WTC11 (cell line): ENCODE measurements around the gene STARD7. TPM values are rescaled to one million over a fixed set of nuclear protein-coding genes. Genes with fewer than 3 reads are reported as not detected.

Source experiments
- ATAC-seq: fragments of 200-7000 bp; cut with Tn5 transposase; 2 replicates; pipeline ENCODE4 v1.10.0; 2021; ENCODE audit warnings: mild to moderate bottlenecking, moderate library complexity
- CTCF ChIA-PET: fragments of 300-600 bp; sonication (Branson Sonifier 250); formaldehyde crosslinking; loops from one replicate; lab custom pipeline; 2021; ENCODE audit warnings: antibody characterized with exemption; lab: Charles Lee
- POLR2A ChIA-PET: fragments of 350-600 bp; sonication (Branson Sonifier 250); formaldehyde crosslinking; loops from one replicate; lab custom pipeline; 2021; ENCODE audit warnings: antibody characterized with exemption; lab: Charles Lee
- DNase-seq: peaks from one replicate; pipeline ENCODE4 v3.0.0; 2021; ENCODE audit warnings: low spot score
- H3K27ac Mint-ChIP-seq: 2 replicates; pipeline ENCODE4 v1.8.0; 2021; ENCODE audit warnings: mixed read lengths
- H3K27me3 Mint-ChIP-seq: 2 replicates; pipeline ENCODE4 v1.8.0; 2021; ENCODE audit warnings: low read depth, mild to moderate bottlenecking, moderate library complexity, mixed read lengths
- H3K36me3 Mint-ChIP-seq: 2 replicates; pipeline ENCODE4 v1.8.0; 2021; ENCODE audit warnings: mixed read lengths
- H3K4me1 Mint-ChIP-seq: 2 replicates; pipeline ENCODE4 v1.8.0; 2022; ENCODE audit warnings: mixed read lengths
- H3K4me3 Mint-ChIP-seq: 2 replicates; pipeline ENCODE4 v1.8.0; 2021; ENCODE audit warnings: mild to moderate bottlenecking, moderate library complexity, mixed read lengths
- H3K9me3 Mint-ChIP-seq: 2 replicates; pipeline ENCODE4 v1.8.0; 2021; ENCODE audit warnings: mixed read lengths
- AFF4 ChIP-seq: sonication (generic); formaldehyde crosslinking; IDR thresholded peaks from 2 replicates; pipeline ENCODE4 v1.8.1; 2023; ENCODE audit warnings: mild to moderate bottlenecking, missing genetic modification reagents, borderline replicate concordance
- CREM ChIP-seq: sonication (generic); formaldehyde crosslinking; IDR thresholded peaks from 2 replicates; pipeline ENCODE4 v1.8.1; 2022; ENCODE audit warnings: mild to moderate bottlenecking, missing genetic modification reagents, moderate library complexity
- ESRRA ChIP-seq: sonication (generic); formaldehyde crosslinking; IDR thresholded peaks from 2 replicates; pipeline ENCODE4 v1.8.1; 2022; ENCODE audit warnings: mild to moderate bottlenecking, missing genetic modification reagents, borderline replicate concordance
- ETV6 ChIP-seq: sonication (generic); formaldehyde crosslinking; IDR thresholded peaks from 2 replicates; pipeline ENCODE4 v1.8.1; 2022; ENCODE audit warnings: mild to moderate bottlenecking, missing genetic modification reagents
- JAZF1 ChIP-seq: fragments of 250-450 bp; sonication (Bioruptor Pico); IDR thresholded peaks from 2 replicates; pipeline ENCODE4 v1.9.0; 2021; ENCODE audit warnings: moderate library complexity, mild to moderate bottlenecking, inconsistent platforms
- MAX ChIP-seq: sonication (generic); formaldehyde crosslinking; IDR thresholded peaks from 2 replicates; pipeline ENCODE4 v1.8.0; 2022; ENCODE audit warnings: mild to moderate bottlenecking, missing genetic modification reagents
- MXD4 ChIP-seq: fragments of 250-450 bp; sonication (Bioruptor Pico); IDR thresholded peaks from 2 replicates; pipeline ENCODE4 v1.8.0; 2021; ENCODE audit warnings: mild to moderate bottlenecking, moderate library complexity, borderline replicate concordance
- NFYB ChIP-seq: sonication (generic); formaldehyde crosslinking; conservative IDR thresholded peaks from 2 replicates; pipeline ENCODE4 v1.8.0; 2022; ENCODE audit warnings: low read depth, missing genetic modification reagents
- NR1H2 ChIP-seq: sonication (generic); formaldehyde crosslinking; IDR thresholded peaks from 2 replicates; pipeline ENCODE4 v1.9.0; 2021; ENCODE audit warnings: mild to moderate bottlenecking, moderate library complexity, missing genetic modification reagents
- OVOL2 ChIP-seq: fragments of 250-450 bp; sonication (Bioruptor Pico); IDR thresholded peaks from 2 replicates; pipeline ENCODE4 v1.9.0; 2021; ENCODE audit warnings: mild to moderate bottlenecking, borderline replicate concordance
- SP1 ChIP-seq: sonication (generic); formaldehyde crosslinking; conservative IDR thresholded peaks from 2 replicates; pipeline ENCODE4 v1.8.1; 2022; ENCODE audit warnings: missing genetic modification reagents
- TCF7 ChIP-seq: sonication (generic); formaldehyde crosslinking; IDR thresholded peaks from 2 replicates; pipeline ENCODE4 v1.8.0; 2022; ENCODE audit warnings: mild to moderate bottlenecking, low read depth, missing genetic modification reagents, moderate library complexity
- TP53 ChIP-seq: sonication (generic); formaldehyde crosslinking; IDR thresholded peaks from 2 replicates; pipeline ENCODE4 v1.8.1; 2023; ENCODE audit warnings: mild to moderate bottlenecking, missing genetic modification reagents
- ZBTB21 ChIP-seq: sonication (generic); formaldehyde crosslinking; IDR thresholded peaks from 2 replicates; pipeline ENCODE4 v1.8.1; 2023; ENCODE audit warnings: mild to moderate bottlenecking, missing genetic modification reagents, borderline replicate concordance
- ZNF317 ChIP-seq: sonication (generic); formaldehyde crosslinking; IDR thresholded peaks from 2 replicates; pipeline ENCODE4 v1.8.1; 2023; ENCODE audit warnings: low read depth, mild to moderate bottlenecking, moderate library complexity, missing genetic modification reagents, borderline replicate concordance
- ZNF425 ChIP-seq: fragments of 250-450 bp; sonication (Bioruptor Pico); conservative IDR thresholded peaks from 2 replicates; pipeline ENCODE4 v1.9.0; 2021; ENCODE audit warnings: mild to moderate bottlenecking
- ZNF532 ChIP-seq: fragments of 250-450 bp; sonication (Bioruptor Pico); IDR thresholded peaks from 2 replicates; pipeline ENCODE4 v1.9.0; 2021; ENCODE audit warnings: mild to moderate bottlenecking, borderline replicate concordance
- total RNA-seq: library from RNA; stranded (reverse); gene quantifications from 3 replicates; pipeline ENCODE4 v1.2.3, GENCODE V29; 2021
- TF ChIP-seq, protein P1 (sequence below): sonication (generic); formaldehyde crosslinking; IDR thresholded peaks from 2 replicates; pipeline ENCODE4 v1.8.1; 2022; ENCODE audit warnings: low read depth, missing genetic modification reagents, borderline replicate concordance
- TF ChIP-seq, protein P2 (sequence below): sonication (generic); formaldehyde crosslinking; IDR thresholded peaks from 2 replicates; pipeline ENCODE4 v1.8.1; 2023; ENCODE audit warnings: mild to moderate bottlenecking, missing genetic modification reagents
- TF ChIP-seq, protein P3 (sequence below): sonication (generic); formaldehyde crosslinking; IDR thresholded peaks from 2 replicates; pipeline ENCODE4 v1.8.0; 2023; ENCODE audit warnings: missing genetic modification reagents

The STARD7 gene
- total RNA-seq, 1 experiment from 2014 or later, result 217 TPM

DNA sequence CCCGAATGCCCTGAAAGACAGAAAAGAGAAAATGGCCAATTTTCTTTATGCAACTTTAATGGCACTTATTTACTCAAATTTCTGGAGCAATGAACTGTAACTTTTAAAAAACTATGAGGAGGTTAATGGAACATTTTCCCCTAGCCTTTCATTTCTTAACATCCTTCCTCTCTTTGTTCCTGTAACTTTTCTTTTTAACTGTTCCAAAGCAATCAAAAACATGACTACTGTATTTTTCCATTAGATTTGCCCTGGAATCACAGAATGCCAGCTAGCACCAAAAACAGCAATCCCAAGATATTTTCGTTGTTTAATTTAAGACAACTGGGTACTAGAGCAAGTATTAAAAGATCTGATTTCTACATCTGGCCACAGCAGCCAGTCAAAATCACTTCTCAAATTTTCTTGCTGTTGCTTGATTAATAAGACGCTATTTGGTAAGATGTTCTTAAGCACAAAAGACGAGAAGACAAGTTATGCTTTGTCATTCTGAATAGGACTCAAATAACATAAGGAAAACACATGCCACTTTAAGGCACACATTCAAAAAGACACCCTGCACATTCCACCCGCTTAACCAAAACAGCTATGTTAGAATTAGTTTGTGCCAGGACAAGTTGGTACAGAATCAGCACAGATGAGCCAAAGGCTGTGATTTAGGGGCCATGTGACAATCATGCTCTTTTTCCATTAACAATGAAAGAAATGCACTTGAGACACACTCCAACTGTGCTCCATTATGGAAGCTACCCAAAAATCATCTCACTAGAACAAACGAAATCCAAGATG, 3.6 kb downstream of the STARD7 start:
- Mint-ChIP-seq H3K27ac (peak overlapping the region; percentile 91), H3K36me3 (peaks cover 14% of the 10 kb centered on the region), H3K4me3 (peak overlapping the region; percentile 65), H3K4me1 (peaks cover 68% of the 10 kb centered on the region), H3K9me3 (no peaks in the 10 kb centered on the region), H3K27me3 (no peaks in the 10 kb centered on the region)
- no peak for DNase-seq
- CTCF ChIA-PET, result interaction anchor here (0.6 to 1.5 kb wide), 2 partner anchors 31 to 103 kb away, joined by 3 to 7 read pairs; no protein-coding TSS in a partner anchor
- POLR2A ChIA-PET, result no interaction called here
- TF ChIP-seq MAX (CRISPR knock-in tag) (no peak), NR1H2 (CRISPR knock-in tag) (no peak), ZNF317 (CRISPR knock-in tag) (no peak), TCF7 (CRISPR knock-in tag) (no peak), AFF4 (no peak), MXD4 (CRISPR knock-in tag) (no peak), ZNF532 (CRISPR knock-in tag) (no peak), JAZF1 (CRISPR knock-in tag) (no peak), CREM (CRISPR knock-in tag) (no peak), SP1 (no peak), ZNF425 (no peak), OVOL2 (CRISPR knock-in tag) (no peak), ETV6 (CRISPR knock-in tag) (no peak), ESRRA (CRISPR knock-in tag) (no peak), TP53 (CRISPR knock-in tag) (no peak), ZBTB21 (CRISPR knock-in tag) (no peak), NFYB (CRISPR knock-in tag) (no peak)
- TF ChIP-seq, protein P1, sequence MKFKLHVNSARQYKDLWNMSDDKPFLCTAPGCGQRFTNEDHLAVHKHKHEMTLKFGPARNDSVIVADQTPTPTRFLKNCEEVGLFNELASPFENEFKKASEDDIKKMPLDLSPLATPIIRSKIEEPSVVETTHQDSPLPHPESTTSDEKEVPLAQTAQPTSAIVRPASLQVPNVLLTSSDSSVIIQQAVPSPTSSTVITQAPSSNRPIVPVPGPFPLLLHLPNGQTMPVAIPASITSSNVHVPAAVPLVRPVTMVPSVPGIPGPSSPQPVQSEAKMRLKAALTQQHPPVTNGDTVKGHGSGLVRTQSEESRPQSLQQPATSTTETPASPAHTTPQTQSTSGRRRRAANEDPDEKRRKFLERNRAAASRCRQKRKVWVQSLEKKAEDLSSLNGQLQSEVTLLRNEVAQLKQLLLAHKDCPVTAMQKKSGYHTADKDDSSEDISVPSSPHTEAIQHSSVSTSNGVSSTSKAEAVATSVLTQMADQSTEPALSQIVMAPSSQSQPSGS, result no peak
- TF ChIP-seq, protein P2, sequence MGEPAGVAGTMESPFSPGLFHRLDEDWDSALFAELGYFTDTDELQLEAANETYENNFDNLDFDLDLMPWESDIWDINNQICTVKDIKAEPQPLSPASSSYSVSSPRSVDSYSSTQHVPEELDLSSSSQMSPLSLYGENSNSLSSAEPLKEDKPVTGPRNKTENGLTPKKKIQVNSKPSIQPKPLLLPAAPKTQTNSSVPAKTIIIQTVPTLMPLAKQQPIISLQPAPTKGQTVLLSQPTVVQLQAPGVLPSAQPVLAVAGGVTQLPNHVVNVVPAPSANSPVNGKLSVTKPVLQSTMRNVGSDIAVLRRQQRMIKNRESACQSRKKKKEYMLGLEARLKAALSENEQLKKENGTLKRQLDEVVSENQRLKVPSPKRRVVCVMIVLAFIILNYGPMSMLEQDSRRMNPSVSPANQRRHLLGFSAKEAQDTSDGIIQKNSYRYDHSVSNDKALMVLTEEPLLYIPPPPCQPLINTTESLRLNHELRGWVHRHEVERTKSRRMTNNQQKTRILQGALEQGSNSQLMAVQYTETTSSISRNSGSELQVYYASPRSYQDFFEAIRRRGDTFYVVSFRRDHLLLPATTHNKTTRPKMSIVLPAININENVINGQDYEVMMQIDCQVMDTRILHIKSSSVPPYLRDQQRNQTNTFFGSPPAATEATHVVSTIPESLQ (CRISPR knock-in tag), result no peak
- TF ChIP-seq, protein P3, sequence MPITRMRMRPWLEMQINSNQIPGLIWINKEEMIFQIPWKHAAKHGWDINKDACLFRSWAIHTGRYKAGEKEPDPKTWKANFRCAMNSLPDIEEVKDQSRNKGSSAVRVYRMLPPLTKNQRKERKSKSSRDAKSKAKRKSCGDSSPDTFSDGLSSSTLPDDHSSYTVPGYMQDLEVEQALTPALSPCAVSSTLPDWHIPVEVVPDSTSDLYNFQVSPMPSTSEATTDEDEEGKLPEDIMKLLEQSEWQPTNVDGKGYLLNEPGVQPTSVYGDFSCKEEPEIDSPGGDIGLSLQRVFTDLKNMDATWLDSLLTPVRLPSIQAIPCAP, result no peak
- ATAC-seq, result no peak
